K562 (cell line): Measurements from ENCODE around the gene ARHGAP10. TPM values are rescaled to one million over a fixed set of nuclear protein-coding genes. Genes with fewer than 3 reads are reported as not detected.

ENCODE experiments used
- ATAC-seq: fragments of 200-7000 bp; cut with Tn5 transposase; 3 replicates; pipeline ENCODE4 v1.9.1; 2020; ENCODE audit warnings: moderate library complexity
- BruUV-seq: library from RNA; stranded (reverse); fragments of 400-500 nt; replicated peaks from 2 replicates; lab custom pipeline; 2021; lab: Mats Ljungman, UMichigan
- CTCF ChIA-PET: fragments of 300-600 bp; formaldehyde crosslinking; extraction: SDS; loops from one replicate; lab custom pipeline; 2021; ENCODE audit warnings: low intra/inter-chr PET ratio; lab: Yijun Ruan, JAX
- POLR2A ChIA-PET: fragments of 300-600, 350-650 bp; sonication (Branson Sonifier 250); formaldehyde crosslinking; extraction: SDS; loops from one replicate; lab custom pipeline; 2021; ENCODE audit warnings: antibody characterized with exemption, inconsistent platforms; lab: Yijun Ruan, JAX
- DNase-seq, 4 experiments: peaks; one replicate each; pipeline versions ENCODE4 v3.0.0 to v3.0.0-alpha.2; 2011 to 2018; ENCODE audit warnings: low spot score in 3 of 4, mixed read lengths in 3 of 4; ENCODE audit errors: extremely low read depth in 1 of 4
- FAIRE-seq: peaks from 2 replicates; lab custom pipeline; 2011; peaks lifted over from hg19 to GRCh38; lab: Jason Lieb, UNC
- H2AFZ ChIP-seq: 2 replicates; pipeline ENCODE4 v1.6.0; 2011; ENCODE audit warnings: low read depth, low read length, control low read depth, inconsistent platforms
- H3K27ac ChIP-seq: fragments of 200-600 bp; 3 replicates; pipeline ENCODE4 v1.8.0; 2011; ENCODE audit warnings: low read depth, mild to moderate bottlenecking, control low read depth, inconsistent platforms, low read length, moderate library complexity, mixed read lengths; ENCODE audit errors: extremely low read depth
- H3K27me3 ChIP-seq, 2 experiments: fragments of 300-600 bp in 1 of 2; 2 replicates in 1 of 2; 3 replicates in 1 of 2; pipeline versions ENCODE4 v1.6.0 to v1.8.0; 2011; ENCODE audit warnings: inconsistent platforms in 2 of 2, low read length in 2 of 2, mild to moderate bottlenecking in 1 of 2, mixed read lengths in 1 of 2, moderate library complexity in 1 of 2; ENCODE audit not compliant: control insufficient read depth in 2 of 2, insufficient read depth in 2 of 2
- H3K36me3 ChIP-seq: fragments of 300-600 bp; 3 replicates; pipeline ENCODE4 v1.8.0; 2011; ENCODE audit warnings: mild to moderate bottlenecking, low read length, inconsistent platforms; ENCODE audit not compliant: control insufficient read depth, insufficient read depth
- H3K4me1 ChIP-seq, 2 experiments: fragments of 200-600 bp in 1 of 2; replicated peaks in 1 of 2; 2 replicates in 1 of 2; 3 replicates in 1 of 2; pipeline versions ENCODE4 v1.5.1 to v1.8.0; 2011; ENCODE audit warnings: inconsistent platforms in 2 of 2, low read length in 2 of 2, mild to moderate bottlenecking in 1 of 2, mixed read lengths in 1 of 2, moderate library complexity in 1 of 2; ENCODE audit not compliant: control insufficient read depth in 2 of 2, insufficient read depth in 2 of 2
- H3K4me2 ChIP-seq: 2 replicates; pipeline ENCODE4 v1.6.1; 2011; ENCODE audit warnings: low read length, control low read depth, inconsistent platforms, mixed read lengths; ENCODE audit not compliant: insufficient read depth
- H3K4me3 ChIP-seq: fragments of 200-600 bp; sonication (generic), shearing (Covaris generic); 2 replicates; pipeline ENCODE4 v1.5.1; 2016; ENCODE audit warnings: control low read depth, inconsistent platforms
- H3K79me2 ChIP-seq: fragments of 200-600 bp; 3 replicates; pipeline ENCODE4 v1.8.0; 2011; ENCODE audit warnings: low read length, inconsistent platforms; ENCODE audit not compliant: control insufficient read depth, insufficient read depth
- H3K9ac ChIP-seq, 2 experiments: 2 replicates each; pipeline versions ENCODE4 v1.6.0 to v1.6.1; 2011; ENCODE audit warnings: low read depth in 2 of 2, low read length in 2 of 2, control low read depth in 1 of 2, inconsistent platforms in 1 of 2, mild to moderate bottlenecking in 1 of 2, mixed read lengths in 1 of 2; ENCODE audit not compliant: insufficient read depth in 1 of 2
- H3K9me1 ChIP-seq: one replicate; pipeline ENCODE4 v1.6.0; 2011; ENCODE audit warnings: inconsistent platforms, mild to moderate bottlenecking, low read length, moderate library complexity; ENCODE audit not compliant: control insufficient read depth, insufficient read depth
- H3K9me3 ChIP-seq: replicated peaks from 2 replicates; pipeline ENCODE4 v1.5.1; 2011; ENCODE audit warnings: low read depth, low read length, inconsistent platforms; ENCODE audit not compliant: control insufficient read depth, insufficient read depth
- H4K20me1 ChIP-seq: replicated peaks from 2 replicates; pipeline ENCODE4 v1.6.1; 2011; ENCODE audit warnings: low read length, inconsistent platforms, mixed read lengths; ENCODE audit not compliant: control insufficient read depth, insufficient read depth
- CEBPZ ChIP-seq: fragments of 150-350 bp; IDR thresholded peaks from 2 replicates; pipeline ENCODE4 v1.6.1; 2014; ENCODE audit warnings: low read depth, mild to moderate bottlenecking, low read length, borderline replicate concordance
- CLOCK ChIP-seq: fragments of 250-450 bp; sonication (Bioruptor Pico); IDR thresholded peaks from 2 replicates; pipeline ENCODE4 v1.4.0; 2020; ENCODE audit warnings: mild to moderate bottlenecking, moderate library complexity, borderline replicate concordance
- JUNB ChIP-seq: fragments of 450-650 bp; formaldehyde crosslinking; conservative IDR thresholded peaks from 2 replicates; pipeline ENCODE4 v1.4.0; 2020; ENCODE audit warnings: mild to moderate bottlenecking
- RB1 ChIP-seq: fragments of 450-650 bp; IDR thresholded peaks from 2 replicates; pipeline ENCODE4 v1.6.1; 2017; ENCODE audit warnings: low read depth, mild to moderate bottlenecking
- SIX5 ChIP-seq, 2 experiments: IDR thresholded peaks; 2 replicates each; pipeline ENCODE4 v1.6.1; 2011; ENCODE audit warnings: low read length in 2 of 2, borderline replicate concordance in 1 of 2, low read depth in 1 of 2, mild to moderate bottlenecking in 1 of 2, moderate library complexity in 1 of 2; ENCODE audit not compliant: insufficient read depth in 1 of 2
- ZBTB8A ChIP-seq: fragments of 450-650 bp; IDR thresholded peaks from 2 replicates; pipeline ENCODE4 v1.6.1; 2018; ENCODE audit warnings: mild to moderate bottlenecking, moderate library complexity; ENCODE audit not compliant: partially characterized antibody
- WGBS: fragments of 100-300 bp; shearing (Covaris generic); methylation state at CpG from one replicate; pipeline ENCODE4 v1.1.6; 2016; ENCODE audit warnings: low coverage, mixed read lengths; ENCODE audit not compliant: insufficient coverage; ENCODE audit errors: missing lambda C conversion rate; 5-methylcytosine and 5-hydroxymethylcytosine counted together
- in situ Hi-C: fragments of 300-500 bp; cut with MboI; formaldehyde crosslinking; loops from 4 replicates; pipeline ENCODE4 v1.15.0; 2018; ENCODE audit warnings: inconsistent platforms, mixed read lengths
- intact Hi-C: fragments of 100-400 bp; cut with micrococcal nuclease; formaldehyde crosslinking; loops from 2 replicates; pipeline ENCODE4 v1.14.2; 2022
- polyA plus RNA-seq, 8 experiments: library from polyadenylated mRNA; depleted of rRNA in 4 of 8; stranded (reverse) in 5 of 8; unstranded in 3 of 8; fragments of >200 nt; fragmentation: Nextera tagmentation in 2 of 8; fragmentation: Illumina TruSeq in 1 of 8; extraction: Ambion mirVana in 2 of 8; extraction: Trizol in 1 of 8; gene quantifications; 2 replicates each; pipeline versions ENCODE4 v1.2.1 to v1.2.3, GENCODE V29; 2011 to 2014; ENCODE audit warnings: inconsistent platforms in 1 of 8, missing spikeins in 1 of 8
- total RNA-seq, 7 experiments: library from RNA; depleted of rRNA in 6 of 7; stranded (reverse); fragments of >200 nt in 6 of 7; fragmentation: Illumina TruSeq in 2 of 7; extraction: Trizol in 2 of 7; gene quantifications; 2 replicates each; pipeline versions ENCODE4 v1.2.1 to v1.2.3, GENCODE V29; 2011 to 2021; ENCODE audit warnings: low replicate concordance in 1 of 7

The ARHGAP10 gene
- total and polyA plus RNA-seq, 9 of the 15 experiments (the other 6 are each of a cell fraction or from before 2014, with no cell fraction given) = 0.03 to 0.22 (median 0.06) TPM; not detected in 3

DNA sequence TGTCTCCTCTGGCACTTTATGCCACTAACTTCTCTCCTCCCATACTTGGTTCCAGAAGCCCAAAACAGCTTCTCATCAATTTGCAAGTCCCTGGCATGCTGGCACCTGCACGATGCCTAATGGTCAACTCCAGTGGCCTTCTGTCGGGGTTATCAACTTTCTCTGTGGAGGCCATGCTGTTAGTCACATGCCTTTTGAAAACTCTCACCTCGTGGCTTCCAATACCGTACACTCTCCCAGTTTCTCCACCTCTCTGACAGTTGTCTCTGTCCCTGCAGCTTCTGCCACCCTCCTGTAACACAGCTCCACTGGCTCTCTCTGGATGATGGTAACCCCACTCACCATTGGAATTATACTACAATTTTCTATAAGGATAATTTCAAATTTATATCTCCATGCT is 386.3 kb downstream of the ARHGAP10 start:
- H2AFZ ChIP-seq = no peak overlapping the region
- no peaks in the 10 kb centered on the region for H3K9me3 ChIP-seq
- H3K9me1 ChIP-seq = no peaks in the 10 kb centered on the region
- in situ Hi-C loops = no loop called here
- FAIRE-seq (no peak), ATAC-seq (no peak), DNase-seq (no peak)
- H3K27ac ChIP-seq = no peak overlapping the region
- H3K4me1 ChIP-seq = no peaks in the 10 kb centered on the region
- intact Hi-C loops = no loop called here
- 0% methylated on average over 4 of the region's 4 CpGs for WGBS
- H3K79me2 ChIP-seq = no peaks in the 10 kb centered on the region
- no peak overlapping the region for H3K4me3 ChIP-seq
- H3K9ac ChIP-seq = no peak overlapping the region
- no peaks in the 10 kb centered on the region for H4K20me1 ChIP-seq
- no peak overlapping the region for H3K4me2 ChIP-seq
- no peaks in the 10 kb centered on the region for H3K36me3 ChIP-seq
- TF ChIP-seq ZBTB8A = no peak
- TF ChIP-seq RB1 = no peak
- no peak for TF ChIP-seq SIX5 (IDR thresholded peaks at IDR 0.05; ENCODE audit: borderline replicate concordance in 1 of 2, insufficient read depth in 1 of 2, low read depth in 1 of 2, low read length in 2 of 2)
- TF ChIP-seq JUNB (CRISPR knock-in tag) = no peak
- no peak for TF ChIP-seq CLOCK
- no peak for TF ChIP-seq CEBPZ
- BruUV-seq = no TSS peak
- POLR2A ChIA-PET = no interaction called here
- CTCF ChIA-PET = no interaction called here
- H3K27me3 ChIP-seq = no peaks in the 10 kb centered on the region
